Kidney (tissue), 14 donors: ENCODE data around the gene NECAB3. TPM values are rescaled to one million over a fixed set of nuclear protein-coding genes. Genes with fewer than 3 reads are reported as not detected.

Experiments
- DNase-seq, 5 donors: peaks; one replicate each; pipeline ENCODE4 v3.0.0-alpha.2; 2013 to 2020
- FAIRE-seq: peaks from 2 replicates; lab custom pipeline; 2012; peaks lifted over from hg19 to GRCh38; lab: Jason Lieb, UNC
- H3K27ac ChIP-seq, 2 donors: one replicate each; pipeline ENCODE4 v1.7.0; 2013; ENCODE audit warnings: low read depth in 2 of 2, low read length in 2 of 2, inconsistent platforms in 1 of 2
- H3K27me3 ChIP-seq: one replicate; pipeline ENCODE4 v1.7.1; 2013; ENCODE audit warnings: low read length, inconsistent platforms; ENCODE audit not compliant: control insufficient read depth, insufficient read depth
- H3K36me3 ChIP-seq, 3 donors: one replicate each; pipeline versions ENCODE4 v1.7.0 to v1.7.1; 2013; ENCODE audit warnings: low read length in 3 of 3, control low read depth in 1 of 3, inconsistent platforms in 1 of 3; ENCODE audit not compliant: insufficient read depth in 3 of 3, control insufficient read depth in 2 of 3
- H3K4me1 ChIP-seq, 3 donors: one replicate each; pipeline versions ENCODE4 v1.7.0 to v1.7.1; 2013; ENCODE audit warnings: low read length in 3 of 3, inconsistent platforms in 1 of 3, low read depth in 1 of 3; ENCODE audit not compliant: control insufficient read depth in 2 of 3, insufficient read depth in 2 of 3
- H3K4me3 ChIP-seq, 3 donors: one replicate each; pipeline versions ENCODE4 v1.7.0 to v1.8.1; 2013; ENCODE audit warnings: low read length in 3 of 3, control low read depth in 1 of 3, inconsistent platforms in 1 of 3
- H3K9ac ChIP-seq, 3 donors: one replicate each; pipeline versions ENCODE4 v1.7.0 to v1.7.1; 2013; ENCODE audit warnings: low read length in 3 of 3, control low read depth in 1 of 3, inconsistent platforms in 1 of 3
- H3K9me3 ChIP-seq, 3 donors: one replicate each; pipeline versions ENCODE4 v1.7.0 to v1.7.1; 2013; ENCODE audit warnings: low read length in 3 of 3, control low read depth in 1 of 3, inconsistent platforms in 1 of 3; ENCODE audit not compliant: control insufficient read depth in 2 of 3, insufficient read depth in 1 of 3
- CTCF ChIP-seq: IDR thresholded peaks from 3 replicates; pipeline ENCODE4 v1.5.1; 2012; ENCODE audit warnings: mild to moderate bottlenecking, moderate library complexity, borderline replicate concordance; ENCODE audit not compliant: insufficient read depth; ENCODE audit errors: extremely low read depth
- intact Hi-C: fragments of 100-400 bp; cut with DNase I; formaldehyde crosslinking; loops from one replicate; pipeline ENCODE4 v1.11.1; 2022
- polyA plus RNA-seq: library from polyadenylated mRNA; stranded (reverse); fragments of 350-450 nt; fragmentation: Illumina TruSeq; extraction: RNeasy Lipid Tissue Mini Kit (QIAGEN cat#74804); gene quantifications from one replicate; pipeline ENCODE4 v1.2.3, GENCODE V29; 2014; ENCODE audit warnings: low read depth, low replicate concordance; ENCODE audit not compliant: insufficient read depth
- total RNA-seq: library from RNA; stranded (reverse); fragmentation: NEBNext Ultra II Directional; extraction: Animal tissue kit (Norgen Biotek cat#: 25700); gene quantifications from one replicate; pipeline ENCODE4 v1.2.1, GENCODE V29; 2021
- donor health status: control.
- donor health status: control.
- donor health status: control.
- donor health status: control.
- donor health status: control.
- donor health status: DM: yes; HTN: yes; CAD: no.
- donor health status: Normal renal cell carcinoma (clear cell type).

The NECAB3 gene
- total and polyA plus RNA-seq, 2 donors from 2014 or later: 19.7 to 35.6 TPM

- peaks cover 0 to 6% (median 0%) of the 10 kb centered on the region in 3 donors for H3K4me1 ChIP-seq
- no peak for FAIRE-seq
- no peaks in the 10 kb centered on the region for H3K27me3 ChIP-seq
- H3K36me3 ChIP-seq: no peaks in the 10 kb centered on the region
- H3K9ac ChIP-seq: no peak overlapping the region
- intact Hi-C loops: no loop called here
- H3K4me3 ChIP-seq: no peak overlapping the region
- no peak overlapping the region for H3K27ac ChIP-seq
- no peak for TF ChIP-seq CTCF
- DNase-seq: no peak
- no peaks in the 10 kb centered on the region for H3K9me3 ChIP-seq
Observed at GRCh38 chr20:33687370-33687915, 13.2 kb upstream of the NECAB3 start.

- H3K27me3 ChIP-seq: no peaks in the 10 kb centered on the region
- peak overlapping the region; percentile 47 to 79 (median 64) for H3K4me3 ChIP-seq
- H3K36me3 ChIP-seq: no peaks in the 10 kb centered on the region
- FAIRE-seq (no peak), DNase-seq (no peak)
- intact Hi-C loops: no loop called here
- H3K4me1 ChIP-seq: peaks cover 0 to 6% (median 0%) of the 10 kb centered on the region in 3 donors
- no peaks in the 10 kb centered on the region for H3K9me3 ChIP-seq
- TF ChIP-seq CTCF: no peak
- H3K27ac ChIP-seq: peak overlapping the region in 1 of 2 donors; percentile 64
- no peak overlapping the region for H3K9ac ChIP-seq
Observed at GRCh38 chr20:33686984-33687366, 12.7 kb upstream of the NECAB3 start.

GRCh38 chr20:33686100-33686983 lies 12.1 kb upstream of the NECAB3 start, which contains the start of gene E2F1:
Gene E2F1 (minus strand): TSS chr20:33686385. CDS start chr20:33686264, 121 bp downstream.
- TF ChIP-seq CTCF: peak; percentile 42
- FAIRE-seq (no peak), DNase-seq (peak; percentile 96 to 98 (median 97))
- intact Hi-C loops: no loop called here
- Histone ChIP-seq H3K9me3 (no peaks in the 10 kb centered on the region), H3K36me3 (no peaks in the 10 kb centered on the region), H3K4me3 (peak within 1 kb of the TSS; percentile 47 to 79 (median 64)), H3K4me1 (peaks cover 0 to 6% (median 0%) of the 10 kb centered on the region in 3 donors), H3K27ac (peak within 1 kb of the TSS in 1 of 2 donors; percentile 64), H3K27me3 (no peaks in the 10 kb centered on the region), H3K9ac (peak within 1 kb of the TSS in 1 of 3 donors; percentile 51)
